Cardiac fibroblast (primary cell): Measurements from ENCODE around the gene SLC29A4.
"Not testable (repeated sequence)": the region's sequence is repeated elsewhere in the genome, so short reads cannot be mapped to it uniquely, and the experiment has no call there.

Experiments
- DNase-seq, 2 donors: peaks; one replicate each; pipeline versions ENCODE4 v3.0.0 to v3.0.0-alpha.2; 2010; ENCODE audit warnings: low read depth in 2 of 2
- H3K4me3 ChIP-seq, 2 donors: replicated peaks in 1 of 2; 1 replicate in 1 of 2; 2 replicates in 1 of 2; pipeline ENCODE4 v1.5.1; 2011; ENCODE audit warnings: low read depth in 2 of 2, low read length in 2 of 2, mild to moderate bottlenecking in 2 of 2, moderate library complexity in 1 of 2
- CTCF ChIP-seq: IDR thresholded peaks from one replicate; pipeline ENCODE4 v1.5.1; 2011; ENCODE audit warnings: low read depth, mild to moderate bottlenecking, low read length, inconsistent platforms

SLC29A4 gene

DNA sequence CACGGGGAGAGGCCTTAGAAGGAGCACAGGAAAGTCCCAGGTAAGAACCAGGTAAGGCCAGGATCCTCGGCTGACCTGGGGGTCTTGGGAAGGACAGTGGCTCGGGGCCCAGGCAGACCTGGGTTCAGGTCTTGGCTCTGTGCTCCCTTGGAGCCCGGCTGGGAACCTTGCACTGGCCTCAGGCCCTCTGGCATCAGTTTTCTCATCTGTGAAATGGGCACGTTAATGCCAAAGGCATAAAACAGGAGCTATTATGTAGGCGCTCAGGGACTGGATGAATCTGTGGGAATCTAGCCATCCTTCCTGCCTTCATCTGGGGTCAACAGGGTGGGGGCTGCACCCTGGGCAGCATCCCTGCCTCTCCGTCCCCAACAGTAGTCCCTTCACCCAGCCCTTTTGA is 8.3 kb upstream of the SLC29A4 start:
- TF ChIP-seq CTCF = no peak
- no peak overlapping the region for H3K4me3 ChIP-seq
- no peak for DNase-seq

GRCh38 chr7:5274985-5275431 is 7.7 kb upstream of the SLC29A4 start:
- peak; percentile 15 to 55 for DNase-seq
- not testable (repeated sequence) for H3K4me3 ChIP-seq

GRCh38 chr7:5275510-5275909 is 7.2 kb upstream of the SLC29A4 start:
- peak in 1 of 2 donors; percentile 56 for DNase-seq
- H3K4me3 ChIP-seq = not testable (repeated sequence)

DNA sequence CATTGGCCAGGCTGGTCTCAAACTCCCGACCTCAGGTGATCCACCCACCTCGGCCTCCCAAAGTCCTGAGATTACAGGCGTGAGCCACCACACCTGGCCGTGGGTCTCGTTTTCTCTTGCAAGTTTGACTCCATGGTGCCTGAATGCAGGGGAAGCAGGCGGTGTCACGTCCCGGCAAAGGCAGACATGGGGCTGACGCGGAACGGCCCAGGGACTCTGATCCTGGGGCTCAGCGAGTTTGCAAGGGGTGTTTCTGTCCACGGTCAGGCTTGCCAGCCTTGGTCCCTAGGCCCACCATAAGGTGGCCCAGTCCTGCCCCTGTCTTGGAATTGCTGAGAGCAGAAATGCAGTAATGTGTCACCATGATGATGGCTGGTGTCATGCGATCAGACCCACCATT is 6.6 kb upstream of the SLC29A4 start:
- H3K4me3 ChIP-seq, DNase-seq: not testable (repeated sequence)

GRCh38 chr7:5276611-5277010 is 6.1 kb upstream of the SLC29A4 start:
- TF ChIP-seq CTCF = no peak
- DNase-seq = no peak
- H3K4me3 ChIP-seq = no peak overlapping the region

GRCh38 chr7:5278766-5279165 is 4.0 kb upstream of the SLC29A4 start:
- H3K4me3 ChIP-seq = no peak overlapping the region
- DNase-seq = peak in 1 of 2 donors; percentile 41
- no peak for TF ChIP-seq CTCF

DNA sequence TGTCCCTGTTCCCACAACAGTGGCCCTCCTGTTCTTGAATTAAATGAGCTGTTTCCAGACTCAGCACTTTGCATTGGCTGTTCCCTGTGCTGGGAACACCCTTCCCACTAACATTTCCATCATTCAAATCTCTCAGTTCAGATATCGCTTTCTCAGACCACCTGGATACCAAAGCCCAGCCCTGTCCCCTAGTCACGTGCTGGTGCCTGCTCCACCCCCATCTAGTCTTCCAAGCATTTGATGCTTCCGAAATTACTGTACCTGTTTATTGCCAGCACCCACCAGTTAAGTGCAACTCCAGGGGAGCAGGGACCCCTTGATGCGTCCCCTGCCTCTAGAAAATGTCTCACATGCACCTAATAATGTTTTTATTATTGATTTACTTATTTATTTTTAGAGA is 3.0 kb upstream of the SLC29A4 start:
- TF ChIP-seq CTCF = no peak
- no peak for DNase-seq
- H3K4me3 ChIP-seq = no peak overlapping the region

- DNase-seq, H3K4me3 ChIP-seq: not testable (repeated sequence)
These were observed 894 bp upstream of the SLC29A4 start for GRCh38 chr7:5281598-5282500.
